EL (cell line): Measurements from ENCODE around the gene SGPP2.

Experiments used
- DNase-seq: peaks from one replicate; pipeline ENCODE4 v3.0.0-alpha.2; 2016

SGPP2 gene

DNA sequence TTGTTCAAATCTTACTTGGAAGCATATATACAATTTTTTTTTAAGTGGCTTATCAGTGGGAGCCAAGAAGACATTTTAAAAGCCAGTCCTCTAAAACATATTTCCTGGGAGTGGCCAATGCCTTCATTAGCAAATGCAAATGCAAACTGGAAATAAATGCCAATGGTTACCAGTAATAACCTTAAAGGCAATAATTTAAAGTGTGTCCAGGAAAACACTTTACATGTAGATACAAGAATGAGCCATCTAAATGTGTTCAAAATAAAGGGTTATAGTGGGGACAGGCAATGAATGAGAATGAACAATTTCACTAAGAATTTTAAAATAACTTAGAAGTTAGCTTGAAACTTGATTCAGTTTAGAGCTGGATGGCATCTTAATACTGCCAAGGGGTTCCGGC lies 167.3 kb downstream of the SGPP2 start:
- no peak for DNase-seq

GRCh38 chr2:222592176-222592575 lies 167.8 kb downstream of the SGPP2 start:
- no peak for DNase-seq

DNA sequence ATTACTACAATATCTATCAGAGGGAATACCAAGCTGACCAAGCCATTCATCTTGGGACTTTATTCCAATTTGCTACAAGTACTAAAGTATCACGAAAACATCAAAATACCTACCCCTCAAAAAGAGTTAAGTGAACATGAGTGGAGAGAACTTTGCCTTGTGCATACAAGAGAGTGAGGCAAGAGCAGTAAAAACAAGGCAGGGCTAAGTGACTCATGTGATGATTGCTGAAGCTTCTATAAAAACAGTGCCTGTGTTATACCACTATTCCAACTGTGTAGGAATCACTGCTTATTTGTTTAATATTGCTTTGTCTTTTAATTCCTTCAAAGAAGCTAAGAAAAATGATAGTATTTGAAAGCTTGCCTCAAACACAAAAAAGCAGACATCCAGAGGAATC lies 170.3 kb downstream of the SGPP2 start:
- DNase-seq, result peak; percentile 50

DNA sequence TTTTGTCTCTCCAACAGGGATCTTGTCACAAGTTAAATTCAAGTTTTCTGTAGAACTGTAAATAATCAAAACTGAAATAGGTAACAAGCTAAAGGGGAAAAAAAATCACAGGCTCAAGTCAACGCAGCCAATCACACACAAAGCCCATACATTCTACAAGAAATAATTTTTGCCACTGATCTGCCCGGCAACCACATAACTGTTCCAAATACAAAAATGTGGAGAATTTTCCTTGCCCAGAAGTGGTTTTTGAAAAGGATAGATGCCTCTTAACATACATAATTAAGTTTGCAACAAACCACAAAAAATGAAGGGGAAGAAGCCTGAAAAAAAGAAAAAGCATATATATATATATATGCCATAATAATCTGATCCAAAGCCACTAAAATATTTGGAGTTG lies 171.2 kb downstream of the SGPP2 start:
- no peak for DNase-seq

- DNase-seq, result no peak
Measured at GRCh38 chr2:222598611-222599010, 174.3 kb downstream of the SGPP2 start.

DNA sequence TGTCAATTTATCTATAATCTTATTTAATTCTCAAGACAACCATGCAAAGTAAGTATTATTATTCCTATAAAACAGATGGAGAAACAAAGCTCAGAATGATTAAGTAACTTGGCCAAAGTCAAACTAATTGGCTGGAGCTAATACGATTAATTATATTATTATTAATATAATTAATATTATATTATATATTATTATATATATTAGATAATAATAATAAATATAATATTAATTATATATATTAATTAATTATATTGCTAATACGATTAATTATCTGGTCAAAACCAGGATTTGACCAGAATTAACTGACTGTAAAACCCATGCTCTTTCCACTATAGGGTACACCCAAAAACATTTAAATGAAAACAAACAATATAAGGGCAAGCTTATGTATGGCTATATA lies 179.2 kb downstream of the SGPP2 start:
- no peak for DNase-seq

- no peak for DNase-seq
Measured at GRCh38 chr2:222604749-222605515, 180.6 kb downstream of the SGPP2 start.

- DNase-seq, result no peak
Measured at GRCh38 chr2:222606306-222606705, 182.0 kb downstream of the SGPP2 start.

DNA sequence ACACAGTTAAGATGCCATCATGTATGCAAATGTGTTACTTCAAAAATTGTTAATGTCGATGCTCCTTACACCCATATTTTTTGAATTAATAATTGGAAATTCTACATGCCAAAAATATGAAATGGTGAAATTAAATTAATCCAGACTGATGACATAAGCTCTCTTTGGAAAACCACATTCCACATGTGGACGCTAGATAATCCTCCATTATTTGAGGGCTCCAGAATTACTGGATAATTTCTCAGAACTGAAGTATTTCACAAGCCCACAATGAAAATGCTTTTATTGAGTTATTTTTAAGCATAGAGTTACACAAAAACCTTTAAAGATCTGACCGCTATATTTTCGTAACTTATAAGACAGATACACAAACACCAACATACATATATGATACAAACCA lies 183.7 kb downstream of the SGPP2 start:
- DNase-seq, result no peak

GRCh38 chr2:222609381-222609780 lies 185.0 kb downstream of the SGPP2 start:
- DNase-seq, result peak; percentile 33
